H1 (cell line): ENCODE data around the gene CORT. TPM values are rescaled to one million over a fixed set of nuclear protein-coding genes. Genes with fewer than 3 reads are reported as not detected.

Source experiments
- CHD7 ChIP-seq: fragments of 300-600 bp; sonication (generic); IDR thresholded peaks from 2 replicates; pipeline ENCODE4 v1.7.1; 2012; ENCODE audit warnings: low read length, moderate library complexity, mild to moderate bottlenecking, inconsistent platforms; ENCODE audit not compliant: insufficient replicate concordance
- RAD21 ChIP-seq, 2 experiments: IDR thresholded peaks in 1 of 2; conservative IDR thresholded peaks in 1 of 2; 2 replicates each; pipeline ENCODE4 v1.6.1; 2011; ENCODE audit warnings: low read depth in 2 of 2, low read length in 2 of 2, improper control_type of control experiment in 1 of 2, inconsistent platforms in 1 of 2, mild to moderate bottlenecking in 1 of 2, moderate library complexity in 1 of 2
- polyA plus RNA-seq, 7 experiments: library from polyadenylated mRNA; depleted of rRNA in 3 of 7; stranded (reverse) in 5 of 7; unstranded in 2 of 7; fragments of >200 nt in 5 of 7; fragments of 200-250 nt in 2 of 7; gene quantifications; 1 replicate in 5 of 7; 2 replicates in 1 of 7; 4 replicates in 1 of 7; pipeline versions ENCODE4 v1.2.1 to v1.2.3, GENCODE V29; 2011 to 2013; ENCODE audit warnings: missing spikeins in 2 of 7, mixed read lengths in 2 of 7
- total RNA-seq: library from RNA; stranded (reverse); fragmentation: NEBNext Ultra II Directional; extraction: Animal tissue kit (Norgen Biotek cat#: 25700); gene quantifications from 2 replicates; pipeline ENCODE4 v1.2.1, GENCODE V29; 2021
- TF ChIP-seq, protein P1 (sequence below), 3 experiments: IDR thresholded peaks; 1 replicate in 2 of 3; 2 replicates in 1 of 3; pipeline versions ENCODE4 v1.5.1 to v1.6.1; 2011; ENCODE audit warnings: low read length in 3 of 3, mild to moderate bottlenecking in 3 of 3, inconsistent platforms in 2 of 3, low read depth in 1 of 3, moderate library complexity in 1 of 3; ENCODE audit not compliant: insufficient read depth in 1 of 3; ENCODE audit errors: control extremely low read depth in 1 of 3

CORT gene
- total and polyA plus RNA-seq, 2 of the 8 experiments (the other 6 are each of a cell fraction or from before 2014, with no cell fraction given) = 0.15 to 0.30 TPM

GRCh38 chr1:10494754-10495474 is 45.1 kb downstream of the CORT start (continued):
- TF ChIP-seq CHD7 (no peak), RAD21 (IDR thresholded peaks at IDR 0.05 in 1 of 2, conservative IDR thresholded peaks at IDR 0.05 in 1 of 2; ENCODE audit: low read depth in 2 of 2, low read length in 2 of 2) (peak; percentile 85)
- TF ChIP-seq, protein P1, sequence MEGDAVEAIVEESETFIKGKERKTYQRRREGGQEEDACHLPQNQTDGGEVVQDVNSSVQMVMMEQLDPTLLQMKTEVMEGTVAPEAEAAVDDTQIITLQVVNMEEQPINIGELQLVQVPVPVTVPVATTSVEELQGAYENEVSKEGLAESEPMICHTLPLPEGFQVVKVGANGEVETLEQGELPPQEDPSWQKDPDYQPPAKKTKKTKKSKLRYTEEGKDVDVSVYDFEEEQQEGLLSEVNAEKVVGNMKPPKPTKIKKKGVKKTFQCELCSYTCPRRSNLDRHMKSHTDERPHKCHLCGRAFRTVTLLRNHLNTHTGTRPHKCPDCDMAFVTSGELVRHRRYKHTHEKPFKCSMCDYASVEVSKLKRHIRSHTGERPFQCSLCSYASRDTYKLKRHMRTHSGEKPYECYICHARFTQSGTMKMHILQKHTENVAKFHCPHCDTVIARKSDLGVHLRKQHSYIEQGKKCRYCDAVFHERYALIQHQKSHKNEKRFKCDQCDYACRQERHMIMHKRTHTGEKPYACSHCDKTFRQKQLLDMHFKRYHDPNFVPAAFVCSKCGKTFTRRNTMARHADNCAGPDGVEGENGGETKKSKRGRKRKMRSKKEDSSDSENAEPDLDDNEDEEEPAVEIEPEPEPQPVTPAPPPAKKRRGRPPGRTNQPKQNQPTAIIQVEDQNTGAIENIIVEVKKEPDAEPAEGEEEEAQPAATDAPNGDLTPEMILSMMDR (IDR thresholded peaks at IDR 0.05; ENCODE audit: control extremely low read depth in 1 of 3, insufficient read depth in 1 of 3, low read depth in 1 of 3, low read length in 3 of 3) = peak; percentile 82 to 92 (median 91)
